ENCODE data around the gene STIL.

GRCh38 chr1:47219001-47219400 lies 94.9 kb downstream of the STIL start:
- TF ChIP-seq ZNF274 (IDR thresholded peaks at IDR 0.05; ENCODE audit: low read depth, low read length) (no peak), SUZ12 (IDR thresholded peaks at IDR 0.05; ENCODE audit: extremely low read depth, insufficient read depth, insufficient read length) (no peak)
